HG03342 (cell line): ENCODE data around the gene THEM5.
"Not testable (repeated sequence)": the region's sequence is repeated elsewhere in the genome, so short reads cannot be mapped to it uniquely, and the experiment has no call there.

Experiments used
- ATAC-seq: cut with Tn5 transposase; IDR thresholded peaks from one replicate; pipeline ENCODE4 v1.9.1; 2021; ENCODE audit warnings: mild to moderate bottlenecking, moderate library complexity; ENCODE audit not compliant: unreplicated experiment

THEM5 gene

DNA sequence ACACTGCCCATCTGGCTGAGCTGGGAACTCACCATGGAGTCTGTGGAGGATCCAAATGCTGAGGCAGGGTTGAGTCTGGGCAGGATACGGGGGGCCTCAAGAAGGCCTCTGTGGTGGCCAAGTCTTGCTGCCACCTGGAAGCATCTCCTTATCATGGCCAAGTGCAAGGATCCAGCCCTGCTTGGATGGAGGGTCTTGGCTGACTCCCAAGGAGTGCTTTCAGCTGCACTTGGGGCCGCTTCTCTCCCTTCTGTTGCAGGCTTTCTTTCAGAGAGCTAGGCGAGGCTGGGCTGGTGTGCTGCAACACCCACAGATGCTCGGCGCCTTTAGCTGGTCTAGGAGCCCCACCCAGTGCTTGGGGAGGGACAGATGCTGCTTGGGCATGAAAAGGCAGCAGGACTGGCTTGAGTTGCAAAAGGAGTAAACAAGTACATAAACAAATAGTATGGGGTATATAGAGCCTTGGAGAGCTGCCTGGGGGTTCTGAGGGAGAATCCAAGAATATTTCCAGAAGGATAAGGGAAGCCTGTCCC, at the start of gene THEM5:
Gene THEM5, minus strand, starts transcription at position 302 of the 533 bp plus-strand sequence. Its CDS starts 147 bp downstream, at position 155.
- ATAC-seq = no peak

DNA sequence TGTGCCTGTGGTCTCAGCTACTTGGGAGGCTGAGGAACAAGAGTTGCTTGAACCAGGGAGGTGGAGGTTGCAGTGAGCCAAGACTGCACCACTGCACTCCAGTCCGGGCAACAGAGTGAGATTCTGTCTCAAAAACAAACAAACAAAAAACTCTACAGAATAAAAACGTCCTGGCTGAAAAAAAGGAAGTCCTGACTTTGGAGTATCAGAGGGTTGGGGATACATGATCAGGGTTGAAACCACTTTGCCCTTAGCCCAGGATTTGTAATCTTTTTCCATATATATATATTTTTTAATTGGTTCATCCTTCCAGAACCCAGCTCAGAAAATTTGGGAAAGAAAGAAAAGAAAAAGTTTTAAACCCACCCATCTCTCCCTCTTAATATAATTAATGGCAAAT, 49.3 kb upstream of the THEM5 start:
- ATAC-seq = no peak

DNA sequence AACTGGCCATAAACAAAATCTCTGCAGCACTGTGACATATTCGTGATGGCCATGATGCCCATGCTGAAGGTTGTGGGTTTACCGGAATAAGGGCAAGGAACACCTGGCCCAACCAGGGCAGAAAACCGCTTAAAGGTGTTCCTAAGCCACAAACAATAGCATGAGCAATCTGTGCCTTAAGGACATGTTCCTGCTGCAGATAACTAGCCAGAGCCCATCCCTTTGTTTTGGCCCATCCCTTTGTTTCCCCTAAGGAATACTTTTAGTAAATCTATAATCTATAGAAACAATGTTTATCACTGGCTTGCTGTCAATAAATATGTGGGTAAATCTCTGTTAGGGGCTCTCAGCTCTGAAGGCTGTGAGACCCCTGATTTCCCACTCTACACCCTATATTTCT, 47.3 kb upstream of the THEM5 start:
- not testable (repeated sequence) for ATAC-seq

DNA sequence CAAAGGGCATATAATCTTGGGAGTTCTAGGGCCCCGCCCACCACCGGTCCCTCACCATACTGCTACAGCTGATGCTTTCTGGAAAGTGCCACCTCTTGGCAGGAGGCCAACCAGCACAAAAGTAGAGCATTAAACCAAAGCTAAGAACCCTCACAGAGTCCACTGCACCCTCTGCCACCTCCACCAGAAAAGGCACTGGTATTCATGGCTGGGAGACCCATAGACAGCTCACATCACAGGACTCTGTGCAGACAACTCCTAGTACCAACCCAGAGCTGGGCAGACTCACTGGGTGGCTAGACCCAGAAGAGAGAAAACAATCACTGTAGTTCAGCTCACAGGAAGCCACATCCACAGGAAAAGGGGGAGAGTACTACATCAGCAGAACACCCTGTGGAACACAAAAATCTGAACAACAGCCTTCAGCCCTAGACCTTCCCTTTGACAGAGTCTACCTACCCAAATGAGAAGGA, 45.0 kb upstream of the THEM5 start:
- no peak for ATAC-seq

GRCh38 chr1:151897991-151898431, 44.5 kb upstream of the THEM5 start:
- ATAC-seq = no peak

DNA sequence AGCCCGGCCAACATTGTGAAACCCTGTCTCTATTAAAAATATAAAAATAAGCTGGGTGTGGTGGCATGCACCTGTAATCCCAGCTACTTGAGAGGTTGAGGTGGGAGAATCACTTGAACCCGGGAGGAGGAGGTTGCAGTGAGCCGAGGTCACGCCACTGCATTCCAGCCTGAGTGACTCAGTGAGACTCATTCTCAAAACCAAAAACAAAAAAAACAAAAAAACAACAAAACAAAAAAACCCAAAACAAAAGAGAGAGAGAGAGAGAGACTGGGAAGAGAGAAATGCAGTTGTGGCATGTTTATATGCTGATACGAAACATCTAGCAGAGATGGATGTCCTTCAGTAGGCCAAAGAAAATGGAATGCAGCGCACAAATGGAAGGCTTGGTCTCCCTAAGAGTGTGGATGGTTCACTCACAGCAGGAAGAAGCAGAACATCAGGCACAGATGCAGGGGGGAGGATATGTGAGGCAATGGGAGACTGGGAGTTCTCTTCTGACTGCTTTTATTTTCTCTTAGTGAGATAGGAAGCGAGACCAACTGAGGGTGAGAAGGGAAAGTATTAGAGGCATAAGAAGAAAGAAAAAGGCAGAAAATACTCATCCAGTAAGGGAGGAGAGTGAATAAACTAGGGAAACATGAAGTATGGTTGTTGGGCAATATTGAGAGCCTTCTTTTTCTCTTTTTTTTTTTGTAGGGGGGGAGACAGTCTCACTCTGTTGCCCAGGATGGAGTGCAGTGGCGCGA, 39.8 kb upstream of the THEM5 start:
- ATAC-seq = no peak

- ATAC-seq = no peak
These were observed 38.7 kb upstream of the THEM5 start for GRCh38 chr1:151892190-151892589.

GRCh38 chr1:151891512-151891911, 38.0 kb upstream of the THEM5 start:
- ATAC-seq = no peak

DNA sequence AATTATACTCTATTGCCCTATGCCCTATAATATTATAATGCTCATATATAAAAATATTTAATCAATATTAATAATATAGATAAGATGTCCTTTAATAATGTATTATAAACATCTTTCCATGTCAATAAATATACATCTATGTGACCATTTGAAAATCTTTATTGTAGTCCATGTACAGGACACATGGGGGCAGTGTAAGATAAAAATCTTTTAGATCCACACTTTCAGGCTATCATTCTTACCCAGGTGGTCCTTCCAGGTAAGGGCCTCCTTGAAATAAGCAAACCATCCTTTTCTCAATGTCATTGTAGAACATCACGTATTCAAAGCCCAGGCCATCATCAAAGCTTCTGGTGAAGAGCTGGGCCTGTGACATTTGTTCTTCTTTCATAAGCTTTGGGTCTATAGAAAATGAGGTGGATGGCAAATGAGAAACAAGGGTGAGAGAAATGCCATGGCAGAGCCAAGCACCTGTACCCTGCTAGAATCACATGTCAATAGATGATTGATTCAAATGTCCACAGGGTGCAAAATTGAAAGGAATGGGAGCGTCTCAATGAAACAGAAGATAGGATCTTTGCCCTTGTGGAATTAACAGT, 35.6 kb upstream of the THEM5 start:
- ATAC-seq = no peak

- no peak for ATAC-seq
These were observed 33.5 kb upstream of the THEM5 start for GRCh38 chr1:151887028-151887427.

- no peak for ATAC-seq
These were observed 32.0 kb upstream of the THEM5 start for GRCh38 chr1:151885479-151885878.

- not testable (repeated sequence) for ATAC-seq
These were observed 31.4 kb upstream of the THEM5 start for GRCh38 chr1:151884879-151885278.

- ATAC-seq = not testable (repeated sequence)
These were observed 30.9 kb upstream of the THEM5 start for GRCh38 chr1:151884445-151884844.

GRCh38 chr1:151883898-151884297, 30.4 kb upstream of the THEM5 start:
- ATAC-seq = not testable (repeated sequence)

GRCh38 chr1:151882918-151883317, 29.4 kb upstream of the THEM5 start:
- not testable (repeated sequence) for ATAC-seq

GRCh38 chr1:151882466-151882865, 29.0 kb upstream of the THEM5 start:
- ATAC-seq = no peak

GRCh38 chr1:151881479-151881878, 28.0 kb upstream of the THEM5 start:
- ATAC-seq = no peak

- ATAC-seq = no peak
These were observed 22.0 kb upstream of the THEM5 start for GRCh38 chr1:151875419-151876097.

DNA sequence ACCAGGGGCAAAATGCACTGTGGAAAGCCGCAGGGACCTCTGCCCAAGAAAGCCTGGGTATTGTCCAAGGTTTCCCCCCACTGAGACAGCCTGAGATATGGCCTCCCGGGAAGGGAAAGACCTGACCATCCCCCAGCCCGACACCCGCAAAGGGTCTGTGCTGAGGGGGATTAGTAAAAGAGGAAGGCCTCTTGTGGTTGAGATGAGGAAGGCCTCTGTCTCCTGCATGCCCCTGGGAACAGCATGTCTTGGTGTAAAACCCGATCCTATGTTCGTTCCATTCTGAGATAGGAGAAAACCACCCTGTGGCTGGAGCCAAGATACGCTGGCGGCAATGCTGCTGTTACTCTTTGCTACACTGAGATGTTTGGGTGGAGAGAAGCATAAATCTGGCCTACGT, 19.3 kb upstream of the THEM5 start:
- not testable (repeated sequence) for ATAC-seq

- ATAC-seq = no peak
These were observed 17.9 kb upstream of the THEM5 start for GRCh38 chr1:151871284-151872030.

- no peak for ATAC-seq
These were observed 15.0 kb upstream of the THEM5 start for GRCh38 chr1:151868486-151868885.
